Panc1 (cell line): ENCODE results near the gene MYH10. TPM values are rescaled to one million over a fixed set of nuclear protein-coding genes. Genes with fewer than 3 reads are reported as not detected.

Experiments used
- ATAC-seq: fragments of 200-7000 bp; cut with Tn5 transposase; 2 replicates; pipeline ENCODE4 v1.9.1; 2020; ENCODE audit warnings: mild to moderate bottlenecking, moderate library complexity
- BruUV-seq: library from RNA; stranded (reverse); fragments of 400-500 nt; replicated peaks from 2 replicates; lab custom pipeline; 2021; lab: Mats Ljungman, UMichigan
- CTCF ChIA-PET: fragments of 300-600 bp; sonication (Branson Sonifier 250); formaldehyde crosslinking; loops from one replicate; lab custom pipeline; 2022; ENCODE audit warnings: antibody characterized with exemption; lab: Charles Lee
- POLR2A ChIA-PET: fragments of 300-600 bp; sonication (Branson Sonifier 250); formaldehyde crosslinking; loops from one replicate; lab custom pipeline; 2022; ENCODE audit warnings: antibody characterized with exemption; lab: Charles Lee
- DNase-seq: peaks from one replicate; pipeline ENCODE4 v3.0.0-alpha.2; 2010; ENCODE audit warnings: low read depth, low spot score
- H3K27ac ChIP-seq: 2 replicates; pipeline ENCODE4 v1.5.1; 2011; ENCODE audit warnings: mild to moderate bottlenecking, low read length, inconsistent platforms
- H3K27me3 ChIP-seq: fragments of 200-500 bp; sonication (Bioruptor generic); 2 replicates; pipeline ENCODE4 v1.6.0; 2014; ENCODE audit warnings: low read length, inconsistent platforms; ENCODE audit not compliant: control insufficient read depth, insufficient read depth
- H3K36me3 ChIP-seq: fragments of 200-500 bp; sonication (Bioruptor generic); 2 replicates; pipeline ENCODE4 v1.5.1; 2014; ENCODE audit warnings: inconsistent platforms, mild to moderate bottlenecking, low read length, moderate library complexity; ENCODE audit not compliant: control insufficient read depth, insufficient read depth
- H3K4me1 ChIP-seq: 2 replicates; pipeline ENCODE4 v1.5.1; 2011; ENCODE audit warnings: inconsistent platforms, mild to moderate bottlenecking, low read length, moderate library complexity; ENCODE audit not compliant: control insufficient read depth, insufficient read depth
- H3K4me3 ChIP-seq, 2 experiments: 2 replicates each; pipeline ENCODE4 v1.5.1; 2011 to 2012; ENCODE audit warnings: low read depth in 2 of 2, low read length in 2 of 2, mild to moderate bottlenecking in 2 of 2, inconsistent platforms in 1 of 2, moderate library complexity in 1 of 2
- H3K9me3 ChIP-seq: fragments of 200-500 bp; sonication (Bioruptor generic); 2 replicates; pipeline ENCODE4 v1.5.1; 2014; ENCODE audit warnings: low read depth, mild to moderate bottlenecking, inconsistent platforms, low read length, moderate library complexity; ENCODE audit not compliant: control insufficient read depth, insufficient read depth
- CTCF ChIP-seq: fragments of 450-650 bp; IDR thresholded peaks from 2 replicates; pipeline ENCODE4 v1.5.1; 2017; ENCODE audit warnings: mild to moderate bottlenecking
- POLR2AphosphoS5 ChIP-seq: IDR thresholded peaks from 2 replicates; pipeline ENCODE4 v1.6.1; 2012; ENCODE audit warnings: mild to moderate bottlenecking, low read depth, low read length, moderate library complexity
- REST ChIP-seq, 2 experiments: IDR thresholded peaks; 2 replicates each; pipeline ENCODE4 v1.6.1; 2011 to 2012; ENCODE audit warnings: low read depth in 2 of 2, control low read depth in 1 of 2, low read length in 1 of 2, mild to moderate bottlenecking in 1 of 2, moderate library complexity in 1 of 2; ENCODE audit not compliant: insufficient read depth in 1 of 2
- SIN3A ChIP-seq: IDR thresholded peaks from 2 replicates; pipeline ENCODE4 v1.6.1; 2012; ENCODE audit warnings: low read depth, mild to moderate bottlenecking, low read length, moderate library complexity, borderline replicate concordance; ENCODE audit not compliant: insufficient read depth
- TCF7L2 ChIP-seq: IDR thresholded peaks from 2 replicates; pipeline ENCODE4 v1.6.1; 2011; ENCODE audit warnings: mild to moderate bottlenecking, low read depth, low read length, inconsistent platforms
- in situ Hi-C: cut with HindIII; loops from 2 replicates; pipeline ENCODE4 v1.10.0; 2016; ENCODE audit warnings: low sequenced_read_pairs, low pct_unique_long_range_greater_than_20kb
- intact Hi-C: fragments of 100-400 bp; cut with micrococcal nuclease; formaldehyde crosslinking; loops from one replicate; pipeline ENCODE4 v1.10.0; 2022; ENCODE audit not compliant: unreplicated experiment
- total RNA-seq: library from RNA; stranded (reverse); gene quantifications from one replicate; pipeline ENCODE4 v1.2.1, GENCODE V29; 2021; ENCODE audit not compliant: unreplicated experiment

Gene MYH10
- total RNA-seq, 1 experiment from 2014 or later = 36.5 TPM

GRCh38 chr17:8673612-8674011 is 43.1 kb upstream of the MYH10 start:
- DNase-seq (no peak), ATAC-seq (no peak)
- TF ChIP-seq SIN3A = no peak
- no peak for TF ChIP-seq CTCF
- TF ChIP-seq TCF7L2 = no peak
- TF ChIP-seq REST (IDR thresholded peaks at IDR 0.05; ENCODE audit: insufficient read depth in 1 of 2, low read depth in 2 of 2, low read length in 1 of 2) = no peak
- TF ChIP-seq POLR2AphosphoS5 = no peak
- no peak overlapping the region for H3K27ac ChIP-seq
- POLR2A ChIA-PET = no interaction called here
- H3K4me3 ChIP-seq = no peak overlapping the region
- no peaks in the 10 kb centered on the region for H3K36me3 ChIP-seq
- in situ Hi-C loops = no loop called here
- no TSS peak for BruUV-seq
- no peaks in the 10 kb centered on the region for H3K9me3 ChIP-seq
- H3K4me1 ChIP-seq = no peaks in the 10 kb centered on the region
- intact Hi-C loops = no loop called here
- H3K27me3 ChIP-seq = no peaks in the 10 kb centered on the region
- CTCF ChIA-PET = no interaction called here

GRCh38 chr17:8672326-8672725 is 41.8 kb upstream of the MYH10 start:
- intact Hi-C loops = no loop called here
- no peaks in the 10 kb centered on the region for H3K36me3 ChIP-seq
- CTCF ChIA-PET = no interaction called here

More at GRCh38 chr17:8672326-8672725, 41.8 kb upstream of the MYH10 start:
- no peaks in the 10 kb centered on the region for H3K4me1 ChIP-seq
- no peak overlapping the region for H3K27ac ChIP-seq
- BruUV-seq = no TSS peak
- no peak overlapping the region for H3K4me3 ChIP-seq
- no peaks in the 10 kb centered on the region for H3K27me3 ChIP-seq
- POLR2A ChIA-PET = no interaction called here
- no peak for TF ChIP-seq TCF7L2
- no peak for TF ChIP-seq CTCF
- TF ChIP-seq SIN3A = no peak
- no peak for TF ChIP-seq POLR2AphosphoS5
- no peak for TF ChIP-seq REST (IDR thresholded peaks at IDR 0.05; ENCODE audit: insufficient read depth in 1 of 2, low read depth in 2 of 2, low read length in 1 of 2)
- no peaks in the 10 kb centered on the region for H3K9me3 ChIP-seq
- in situ Hi-C loops = no loop called here
- DNase-seq = no peak
- no peak for ATAC-seq
